ENCODE measurements around the gene TUBA8.
"Not testable (repeated sequence)": the region's sequence is repeated elsewhere in the genome, so short reads cannot be mapped to it uniquely, and the experiment has no call there.

TUBA8 gene

GRCh38 chr22:18106550-18107341, 3.9 kb upstream of the TUBA8 start:
- not testable (repeated sequence) for DNase-seq (ENCODE audit: low read depth)

GRCh38 chr22:18108187-18108586, 2.4 kb upstream of the TUBA8 start:
- DNase-seq (ENCODE audit: low read depth): no peak

- no peak for DNase-seq (ENCODE audit: low read depth)
Observed at GRCh38 chr22:18109410-18110193, 1.0 kb upstream of the TUBA8 start.

- no peak for DNase-seq (ENCODE audit: low read depth)
Observed at GRCh38 chr22:18110954-18111758, 547 bp downstream of the TUBA8 start.

DNA sequence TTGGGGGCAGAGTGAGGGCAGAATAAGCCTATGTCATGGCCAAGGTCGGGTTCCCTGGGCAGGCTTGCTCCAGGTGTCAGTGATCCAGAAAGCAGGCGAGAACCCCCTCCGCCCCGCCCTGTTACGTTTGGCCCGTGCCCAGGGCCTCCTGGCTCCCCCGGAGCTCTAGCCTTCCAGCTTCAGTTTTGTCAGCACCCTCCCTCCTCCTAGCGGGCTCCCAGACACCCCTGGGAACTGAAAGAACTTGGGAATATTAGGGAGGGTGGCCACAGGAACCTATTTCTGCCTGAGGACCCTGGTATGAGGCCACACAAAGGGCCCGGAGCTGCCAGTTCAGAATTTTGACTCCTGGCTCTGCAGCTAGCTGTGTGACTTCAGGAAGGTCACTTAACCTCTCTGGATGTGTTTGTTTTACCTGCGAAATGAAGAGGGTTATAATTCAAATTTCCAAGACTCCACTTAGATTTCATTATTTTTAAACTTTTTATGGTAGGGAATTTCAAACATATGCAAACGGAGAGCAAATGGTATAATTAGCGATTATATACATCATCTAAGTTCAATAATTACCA, 1.2 kb downstream of the TUBA8 start:
- no peak for DNase-seq (ENCODE audit: low read depth)

GRCh38 chr22:18112440-18112839, 1.8 kb downstream of the TUBA8 start:
- no peak for DNase-seq (ENCODE audit: low read depth)

DNA sequence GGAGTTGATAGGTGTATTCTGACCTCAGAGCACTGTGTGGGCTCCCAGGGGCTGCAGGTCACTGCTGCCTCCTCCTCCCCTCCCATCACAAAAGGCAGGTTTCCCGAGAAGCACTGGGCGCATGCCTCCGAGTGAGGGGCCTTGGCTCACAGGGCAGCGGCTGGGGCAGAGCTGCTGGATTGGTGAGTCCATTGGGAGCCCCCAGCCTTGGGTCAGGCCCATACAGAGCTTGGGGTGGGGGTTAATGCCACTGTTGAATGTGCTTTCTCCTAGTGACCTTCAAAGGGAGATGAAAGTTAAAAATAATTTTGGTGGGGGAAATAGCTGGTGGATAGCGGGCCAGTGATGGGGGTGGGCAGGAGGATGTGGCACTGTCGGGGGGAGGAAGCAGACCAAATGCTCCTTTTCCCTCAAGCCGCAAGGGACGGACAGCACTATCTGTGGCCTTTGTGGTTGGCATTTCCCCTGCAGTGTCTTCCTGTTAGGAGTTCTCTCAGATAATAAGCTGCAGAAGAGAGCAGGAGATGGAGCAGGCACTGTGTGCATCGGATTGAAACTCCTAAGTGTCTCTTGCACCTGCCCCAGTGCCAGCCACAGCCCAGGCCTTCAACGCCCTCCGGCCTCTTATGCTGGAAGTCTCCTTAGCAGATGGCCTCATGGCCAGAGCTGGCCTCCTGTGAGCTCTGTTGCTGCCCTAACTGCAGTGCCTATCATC, 3.2 kb downstream of the TUBA8 start:
- DNase-seq (ENCODE audit: low read depth): no peak

DNA sequence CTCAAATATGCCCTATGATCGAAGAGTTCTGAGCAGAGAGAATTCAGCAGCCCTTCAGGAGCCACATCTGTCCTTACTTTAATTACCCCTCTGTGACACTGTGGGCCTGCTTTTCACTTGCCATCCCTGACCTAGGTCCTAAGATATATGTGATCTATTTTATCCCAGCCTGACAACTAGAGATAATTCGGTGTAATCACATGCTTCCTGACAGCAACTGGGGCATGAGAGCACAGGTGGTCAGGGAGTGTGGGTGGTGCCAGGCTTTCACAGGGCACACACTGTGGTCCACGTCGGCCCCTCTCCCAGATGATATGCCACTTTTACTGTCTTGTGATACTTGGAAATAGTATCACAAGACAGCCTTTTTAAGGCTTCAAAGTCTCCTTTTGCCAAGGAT, 3.9 kb downstream of the TUBA8 start:
- DNase-seq (ENCODE audit: low read depth): no peak

GRCh38 chr22:18114976-18115652, 4.5 kb downstream of the TUBA8 start:
- DNase-seq (ENCODE audit: low read depth): no peak

GRCh38 chr22:18115906-18116371, 5.3 kb downstream of the TUBA8 start:
- DNase-seq (ENCODE audit: low read depth): no peak

- no peak for DNase-seq (ENCODE audit: low read depth)
Observed at GRCh38 chr22:18116634-18117033, 6.0 kb downstream of the TUBA8 start.

GRCh38 chr22:18118345-18118915, 7.8 kb downstream of the TUBA8 start:
- DNase-seq (ENCODE audit: low read depth): no peak

DNA sequence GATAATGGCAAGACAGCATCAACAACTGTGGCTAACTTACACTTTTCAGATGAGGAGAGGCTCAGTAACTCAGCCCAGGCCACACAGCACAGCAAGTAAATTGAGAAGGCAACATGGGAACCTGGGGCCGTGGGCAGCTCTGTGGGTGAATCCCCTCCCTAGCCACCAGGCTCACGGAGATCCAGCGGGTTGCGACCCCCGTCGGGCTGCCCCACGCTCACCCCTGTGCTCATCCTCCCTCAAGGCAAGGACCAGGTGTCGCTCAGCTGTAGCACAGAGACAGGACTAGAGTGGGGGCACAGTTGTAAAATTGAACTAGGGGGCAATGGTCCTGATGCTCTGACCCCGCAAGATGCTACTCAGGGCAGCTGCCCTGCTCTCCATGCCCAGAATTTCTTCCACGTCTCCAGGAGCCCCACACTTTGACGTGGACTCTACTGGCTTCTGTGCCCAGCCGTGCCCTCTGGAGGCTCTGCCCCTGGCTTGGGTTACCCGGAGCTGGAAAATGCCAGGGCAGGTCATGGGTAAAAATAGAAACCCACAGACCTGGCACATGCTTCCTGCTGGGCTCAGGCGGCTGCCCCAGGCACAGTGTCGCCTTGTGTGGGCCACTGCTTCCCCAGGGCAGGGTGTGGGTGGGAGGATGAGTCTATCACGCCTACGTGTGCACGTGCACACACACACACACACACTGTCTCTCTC, 9.0 kb downstream of the TUBA8 start:
- no peak for DNase-seq (ENCODE audit: low read depth)

DNA sequence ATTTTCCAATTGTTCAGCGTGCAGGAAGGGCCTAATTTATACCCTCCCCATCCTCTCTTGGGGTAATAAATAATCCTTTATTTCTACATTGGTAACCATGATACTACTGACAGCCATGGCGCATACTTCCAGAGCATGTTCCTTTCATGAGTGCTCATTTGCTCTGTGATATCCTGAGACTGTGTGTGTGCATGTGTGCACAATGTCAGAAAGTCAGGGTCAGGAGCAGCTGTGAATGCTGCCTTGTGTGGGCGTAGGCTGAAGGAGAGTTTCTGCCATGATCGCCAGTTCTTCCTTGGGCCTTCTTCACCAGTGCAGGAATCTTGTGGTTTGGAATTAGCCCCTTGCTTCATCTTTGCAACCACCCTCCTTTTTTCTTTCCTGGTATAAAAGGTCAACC, 10.2 kb downstream of the TUBA8 start:
- no peak for DNase-seq (ENCODE audit: low read depth)

- no peak for DNase-seq (ENCODE audit: low read depth)
Observed at GRCh38 chr22:18121506-18121905, 10.9 kb downstream of the TUBA8 start.

DNA sequence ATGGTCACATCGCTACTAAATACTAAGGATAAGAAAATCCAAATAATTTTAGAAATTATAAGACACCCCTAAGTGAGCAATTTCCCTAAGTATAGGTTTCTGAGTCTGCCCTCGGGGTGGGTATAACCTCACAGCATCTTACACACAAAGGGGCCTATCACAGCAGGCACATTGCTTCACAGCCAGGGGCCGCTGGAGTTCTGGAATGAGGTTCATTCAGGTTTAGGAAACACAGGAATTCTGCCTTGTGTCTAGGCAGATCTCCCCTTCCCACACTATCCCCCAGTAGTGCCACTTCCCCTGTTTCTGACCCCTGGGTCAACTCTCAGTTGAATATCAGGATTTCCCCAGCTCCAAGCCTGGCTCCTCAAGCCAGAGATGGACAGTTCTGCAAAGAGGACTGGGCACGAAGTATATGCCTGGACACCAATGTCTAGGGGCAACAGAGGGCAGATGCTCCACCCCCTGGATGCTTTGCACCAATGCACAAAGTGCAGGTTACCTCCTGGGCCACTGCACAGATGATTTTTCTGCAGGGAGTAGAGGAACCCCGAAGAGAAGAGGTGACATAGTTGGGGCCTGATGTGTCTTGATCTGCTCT, 11.4 kb downstream of the TUBA8 start:
- no peak for DNase-seq (ENCODE audit: low read depth)

DNA sequence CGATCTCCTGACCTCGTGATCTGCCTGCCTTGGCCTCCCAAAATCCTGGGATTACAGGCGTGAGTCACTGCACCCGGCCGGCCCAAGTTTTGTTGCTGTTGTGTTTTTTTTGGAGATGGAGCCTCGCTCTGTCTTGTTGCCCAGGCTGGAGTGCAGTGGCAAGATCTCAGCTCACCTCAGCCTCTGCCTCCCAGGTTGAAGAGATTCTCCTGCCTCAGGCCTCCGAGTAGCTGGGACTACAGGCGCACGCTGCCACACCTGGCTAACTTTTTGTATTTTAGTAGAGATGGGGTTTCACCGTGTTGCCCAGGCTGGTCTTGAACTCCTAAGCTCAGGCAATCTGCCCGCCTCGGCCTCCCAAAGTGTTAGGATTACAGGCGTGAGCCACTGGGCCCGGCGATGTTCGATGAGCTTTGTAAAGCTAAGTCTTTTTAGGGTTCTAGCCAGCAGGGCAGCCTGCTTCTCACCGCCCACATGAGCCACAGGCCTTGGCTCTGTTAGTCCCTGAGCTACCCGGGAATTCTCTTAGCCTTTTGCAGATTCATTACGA, 12.9 kb downstream of the TUBA8 start:
- DNase-seq (ENCODE audit: low read depth): not testable (repeated sequence)

DNA sequence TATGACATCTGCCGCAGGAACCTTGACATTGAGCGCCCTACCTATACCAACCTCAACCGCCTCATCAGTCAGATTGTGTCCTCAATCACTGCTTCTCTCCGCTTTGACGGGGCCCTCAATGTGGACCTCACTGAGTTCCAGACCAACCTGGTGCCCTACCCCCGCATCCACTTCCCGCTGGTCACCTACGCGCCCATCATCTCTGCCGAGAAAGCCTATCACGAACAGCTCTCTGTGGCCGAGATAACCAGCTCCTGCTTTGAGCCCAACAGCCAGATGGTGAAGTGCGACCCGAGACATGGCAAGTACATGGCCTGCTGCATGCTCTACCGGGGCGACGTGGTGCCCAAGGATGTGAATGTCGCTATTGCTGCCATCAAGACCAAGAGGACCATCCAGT, 16.0 kb downstream of the TUBA8 start:
- DNase-seq (ENCODE audit: low read depth): no peak

DNA sequence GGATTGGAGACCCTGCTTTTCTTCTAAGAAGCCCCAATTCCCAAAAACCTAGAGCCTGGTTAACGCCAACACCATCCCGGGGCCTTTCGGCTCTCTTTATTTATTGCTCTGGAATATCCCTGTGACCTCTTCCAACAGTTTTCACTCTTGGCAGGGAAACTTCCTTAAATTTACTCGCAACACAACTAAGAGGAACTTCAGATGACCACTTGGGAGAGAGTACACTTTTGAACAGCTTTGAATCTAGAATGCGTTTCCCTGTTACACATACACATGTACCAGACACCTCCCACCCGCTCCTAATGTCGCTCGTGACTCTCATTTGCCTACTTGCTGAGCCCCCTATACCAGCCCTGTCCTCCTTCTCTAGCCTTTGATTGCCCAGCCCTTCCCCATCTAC, 19.4 kb downstream of the TUBA8 start:
- no peak for DNase-seq (ENCODE audit: low read depth)

All from stromal cell of bone marrow (primary cell).